HepG2 (cell line): ENCODE results near the gene CAPN10. TPM values are rescaled to one million over a fixed set of nuclear protein-coding genes. Genes with fewer than 3 reads are reported as not detected.

Experiments used
- ARID2 ChIP-seq: sonication (generic); formaldehyde crosslinking; IDR thresholded peaks from 2 replicates; pipeline ENCODE4 v1.8.1; 2022; ENCODE audit warnings: mild to moderate bottlenecking, missing genetic modification reagents, borderline replicate concordance
- ASH2L ChIP-seq: fragments of 300-600, 200-600 bp; sonication (generic); IDR thresholded peaks from 2 replicates; pipeline ENCODE4 v1.7.0; 2017; ENCODE audit warnings: low read depth, mild to moderate bottlenecking, moderate library complexity, mixed read lengths, low read length; ENCODE audit not compliant: insufficient read length
- BCL6 ChIP-seq: IDR thresholded peaks from 2 replicates; pipeline ENCODE4 v1.6.1; 2016; ENCODE audit warnings: missing genetic modification reagents, missing compliant biosample characterization
- CENPBD1 ChIP-seq: sonication (generic); formaldehyde crosslinking; IDR thresholded peaks from 2 replicates; pipeline ENCODE4 v1.8.0; 2022; ENCODE audit warnings: missing genetic modification reagents, low read depth, mild to moderate bottlenecking, borderline replicate concordance
- CSRNP2 ChIP-seq: sonication (generic); formaldehyde crosslinking; conservative IDR thresholded peaks from 2 replicates; pipeline ENCODE4 v1.8.0; 2022; ENCODE audit warnings: low read depth, missing genetic modification reagents
- GABPB1 ChIP-seq: IDR thresholded peaks from 2 replicates; pipeline ENCODE4 v1.6.1; 2016; ENCODE audit warnings: mild to moderate bottlenecking, missing genetic modification reagents, moderate library complexity, missing compliant biosample characterization
- GPBP1L1 ChIP-seq: sonication (generic); formaldehyde crosslinking; IDR thresholded peaks from 2 replicates; pipeline ENCODE4 v1.5.0; 2020; ENCODE audit warnings: mild to moderate bottlenecking, missing genetic modification reagents
- HOXA3 ChIP-seq: sonication (generic); formaldehyde crosslinking; IDR thresholded peaks from 2 replicates; pipeline ENCODE4 v1.5.0; 2020; ENCODE audit warnings: missing genetic modification reagents
- JUN ChIP-seq: sonication (generic); formaldehyde crosslinking; IDR thresholded peaks from 2 replicates; pipeline ENCODE4 v1.4.0; 2020; ENCODE audit warnings: mild to moderate bottlenecking, missing genetic modification reagents
- MED1 ChIP-seq: sonication (generic); formaldehyde crosslinking; IDR thresholded peaks from 2 replicates; pipeline ENCODE4 v1.4.0; 2020; ENCODE audit warnings: missing genetic modification reagents
- PRDM4 ChIP-seq: sonication (generic); formaldehyde crosslinking; IDR thresholded peaks from 2 replicates; pipeline ENCODE4 v1.9.0; 2021; ENCODE audit warnings: missing genetic modification reagents, borderline replicate concordance
- STAG1 ChIP-seq: sonication (generic); formaldehyde crosslinking; IDR thresholded peaks from 2 replicates; pipeline ENCODE4 v1.4.0; 2020; ENCODE audit warnings: missing genetic modification reagents
- ZBTB33 ChIP-seq: sonication (generic); formaldehyde crosslinking; IDR thresholded peaks from 2 replicates; pipeline ENCODE4 v1.4.0; 2020; ENCODE audit warnings: missing genetic modification reagents
- ZFP36L1 ChIP-seq: sonication (generic); formaldehyde crosslinking; IDR thresholded peaks from 2 replicates; pipeline ENCODE4 v1.8.0; 2022; ENCODE audit warnings: mild to moderate bottlenecking, missing genetic modification reagents, moderate library complexity
- ZFP41 ChIP-seq: sonication (generic); formaldehyde crosslinking; IDR thresholded peaks from 2 replicates; pipeline ENCODE4 v1.4.0; 2020; ENCODE audit warnings: mild to moderate bottlenecking, missing genetic modification reagents, borderline replicate concordance
- ZNF337 ChIP-seq: sonication (generic); formaldehyde crosslinking; IDR thresholded peaks from 2 replicates; pipeline ENCODE4 v1.5.1; 2020; ENCODE audit warnings: missing genetic modification reagents, low read depth, mild to moderate bottlenecking, borderline replicate concordance
- ZNF350 ChIP-seq: sonication (generic); formaldehyde crosslinking; IDR thresholded peaks from 2 replicates; pipeline ENCODE4 v1.4.0; 2020; ENCODE audit warnings: mild to moderate bottlenecking, low read depth, missing genetic modification reagents, borderline replicate concordance
- ZNF460 ChIP-seq: sonication (generic); formaldehyde crosslinking; IDR thresholded peaks from 2 replicates; pipeline ENCODE4 v1.5.1; 2020; ENCODE audit warnings: missing genetic modification reagents, mild to moderate bottlenecking, borderline replicate concordance
- ZNF615 ChIP-seq: sonication (generic); formaldehyde crosslinking; IDR thresholded peaks from 2 replicates; pipeline ENCODE4 v1.5.0; 2020; ENCODE audit warnings: mild to moderate bottlenecking, missing genetic modification reagents, borderline replicate concordance
- ZNF766 ChIP-seq: sonication (generic); formaldehyde crosslinking; IDR thresholded peaks from 2 replicates; pipeline ENCODE4 v1.5.0; 2020; ENCODE audit warnings: missing genetic modification reagents, borderline replicate concordance
- ZNF83 ChIP-seq: sonication (generic); formaldehyde crosslinking; IDR thresholded peaks from 2 replicates; pipeline ENCODE4 v1.4.0; 2020; ENCODE audit warnings: missing genetic modification reagents, mild to moderate bottlenecking, borderline replicate concordance
- polyA plus RNA-seq, 8 experiments: library from polyadenylated mRNA; depleted of rRNA in 3 of 8; stranded (reverse) in 7 of 8; unstranded in 1 of 8; fragments of >200 nt; fragmentation: Illumina TruSeq in 4 of 8; extraction: Trizol in 4 of 8; gene quantifications; 2 replicates each; pipeline versions ENCODE4 v1.2.1 to v1.2.3, GENCODE V29; 2011 to 2016; ENCODE audit warnings: low read depth in 4 of 8, missing spikeins in 1 of 8, mixed read lengths in 1 of 8; ENCODE audit not compliant: insufficient read depth in 1 of 8
- total RNA-seq, 5 experiments: library from RNA; depleted of rRNA; stranded (reverse); fragments of >200 nt; fragmentation: Illumina TruSeq; extraction: Trizol; gene quantifications; 2 replicates each; pipeline ENCODE4 v1.2.3, GENCODE V29; 2016; ENCODE audit warnings: low read depth in 1 of 5

The CAPN10 gene
- total and polyA plus RNA-seq, 2 of the 13 experiments (the other 11 are each of a cell fraction or from before 2014, with no cell fraction given), result 27.6 to 32.4 TPM

DNA sequence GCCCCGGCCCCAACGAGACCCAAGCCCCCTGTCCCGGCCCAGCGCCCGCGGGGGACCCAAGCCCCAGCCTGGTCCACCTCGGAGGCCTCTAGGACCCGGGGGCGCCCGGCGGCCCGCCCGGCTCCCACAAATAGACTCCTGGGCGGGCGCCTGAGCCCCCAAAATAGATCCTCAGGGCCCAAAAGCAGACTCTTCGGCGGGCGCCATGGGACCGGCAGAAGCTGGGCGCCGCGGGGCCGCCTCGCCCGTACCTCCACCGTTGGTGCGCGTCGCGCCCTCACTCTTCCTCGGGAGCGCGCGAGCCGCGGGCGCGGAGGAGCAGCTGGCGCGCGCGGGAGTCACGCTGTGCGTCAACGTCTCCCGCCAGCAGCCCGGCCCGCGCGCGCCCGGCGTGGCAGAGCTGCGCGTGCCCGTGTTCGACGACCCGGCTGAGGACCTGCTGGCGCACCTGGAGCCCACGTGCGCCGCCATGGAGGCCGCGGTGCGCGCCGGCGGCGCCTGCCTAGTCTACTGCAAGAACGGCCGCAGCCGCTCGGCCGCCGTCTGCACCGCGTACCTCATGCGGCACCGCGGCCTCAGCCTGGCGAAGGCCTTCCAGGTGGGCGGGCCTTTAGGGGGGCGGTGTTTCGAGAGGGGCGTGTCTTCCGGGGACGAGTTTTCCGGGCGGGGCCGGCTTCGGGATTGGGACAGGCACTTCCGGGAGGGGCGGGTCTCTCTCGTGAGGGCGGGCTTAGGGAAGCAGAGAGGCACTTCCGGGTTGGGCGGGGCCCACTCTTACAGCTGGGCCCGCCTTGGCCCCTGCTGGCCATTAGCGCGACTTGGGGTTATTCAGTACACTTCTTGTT, 25.8 kb upstream of the CAPN10 start (continued):
- TF ChIP-seq PRDM4 (CRISPR knock-in tag) (no peak), ZNF83 (CRISPR knock-in tag) (peak; percentile 18; the same call in 1 of the 2 replicates), ZBTB33 (CRISPR knock-in tag) (no peak), HOXA3 (peak; percentile 78), ZNF337 (CRISPR knock-in tag) (no peak; the same call in 1 of the 2 replicates), ZNF766 (CRISPR knock-in tag) (peak; percentile 93), CSRNP2 (no peak), GABPB1 (CRISPR knock-in tag) (peak; percentile 91), BCL6 (CRISPR knock-in tag) (no peak), CENPBD1 (CRISPR knock-in tag) (no peak; the same call in 1 of the 2 replicates), ZFP36L1 (no peak; the same call in 1 of the 2 replicates), JUN (peak; percentile 53; the same call in 1 of the 2 replicates), ZNF615 (no peak), ZFP41 (CRISPR knock-in tag) (no peak), ASH2L (peak; percentile 94), ZNF350 (CRISPR knock-in tag) (no peak; the same call in 1 of the 2 replicates), STAG1 (CRISPR knock-in tag) (no peak), MED1 (CRISPR knock-in tag) (peak; percentile 65), ZNF460 (CRISPR knock-in tag) (no peak), ARID2 (CRISPR knock-in tag) (no peak), GPBP1L1 (CRISPR knock-in tag) (no peak)
